Stimulated activated CD4-positive, alpha-beta T cell treated with anti-CD3 and anti-CD28 coated beads, Interleukin-12 subunit alpha, Interleukin-12 subunit beta, amount 100 ng/mL, for 4 hours (primary cell): ENCODE measurements around the gene GNG2.

ENCODE experiments used
- DNase-seq: peaks from one replicate; pipeline ENCODE4 v3.0.0-alpha.2; 2020

GNG2 gene

DNA sequence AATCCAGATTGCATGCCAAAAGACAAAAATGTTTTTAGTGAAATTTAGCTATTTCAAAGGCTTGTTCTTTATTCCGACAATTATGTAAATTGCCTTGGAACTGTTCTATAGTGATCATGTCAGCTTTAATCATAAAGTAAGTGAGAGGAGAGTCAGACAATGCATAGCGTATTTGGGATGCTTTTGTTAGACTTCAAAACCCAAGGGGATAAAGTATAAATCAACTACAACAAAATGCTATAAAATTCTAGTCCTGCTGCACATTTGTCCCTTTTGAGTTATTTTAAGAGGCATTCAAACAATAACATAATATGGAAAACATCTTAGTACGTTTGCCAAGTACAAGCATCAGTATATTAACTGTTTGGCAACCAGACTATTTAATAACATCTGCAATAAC is 140.3 kb downstream of the GNG2 start:
- DNase-seq = no peak

GRCh38 chr14:52002542-52002941 is 142.1 kb downstream of the GNG2 start:
- DNase-seq = no peak

GRCh38 chr14:52003324-52003723 is 142.9 kb downstream of the GNG2 start:
- no peak for DNase-seq

DNA sequence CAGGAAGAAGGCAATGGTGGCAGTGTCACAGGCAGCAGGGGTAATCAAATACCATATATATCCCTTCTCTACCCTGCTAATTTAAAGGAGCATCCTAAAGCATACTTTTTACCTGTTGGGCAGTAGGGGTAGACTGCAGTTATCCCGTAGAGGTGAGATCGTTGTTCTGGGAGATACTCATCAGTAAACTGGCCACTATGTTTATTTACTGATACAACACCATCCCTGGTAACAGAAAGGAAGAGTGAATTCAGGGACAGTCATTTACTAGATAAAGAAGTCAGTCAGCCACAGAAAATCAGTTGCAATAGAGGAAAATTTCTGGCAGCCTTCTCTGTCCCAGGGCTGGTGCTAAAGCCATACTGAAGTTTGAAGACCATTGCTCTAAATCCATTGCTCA is 145.2 kb downstream of the GNG2 start:
- DNase-seq = no peak

DNA sequence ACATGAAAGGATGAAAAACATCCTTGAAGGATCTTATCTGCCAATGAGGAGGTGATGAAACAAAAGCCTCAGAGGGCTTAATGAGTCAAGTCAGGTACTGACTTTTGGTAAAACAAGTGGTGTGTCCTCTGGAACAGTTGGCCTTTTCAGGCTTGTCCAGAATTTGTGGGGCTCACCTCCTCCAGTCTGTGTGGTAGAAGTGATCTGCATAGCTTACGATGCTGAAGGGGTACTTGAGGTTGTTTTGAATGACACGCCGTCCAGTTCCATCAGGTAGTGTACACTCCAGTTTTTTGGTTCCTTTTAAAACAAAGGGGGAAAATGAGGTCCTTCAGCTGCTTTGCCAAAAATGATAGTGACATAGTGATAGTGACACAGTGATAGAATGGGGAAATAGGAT is 145.9 kb downstream of the GNG2 start:
- no peak for DNase-seq

GRCh38 chr14:52007211-52007610 is 146.8 kb downstream of the GNG2 start:
- no peak for DNase-seq

GRCh38 chr14:52007637-52008036 is 147.2 kb downstream of the GNG2 start:
- DNase-seq = no peak

- DNase-seq = no peak
These were observed 147.7 kb downstream of the GNG2 start for GRCh38 chr14:52008136-52008535.

DNA sequence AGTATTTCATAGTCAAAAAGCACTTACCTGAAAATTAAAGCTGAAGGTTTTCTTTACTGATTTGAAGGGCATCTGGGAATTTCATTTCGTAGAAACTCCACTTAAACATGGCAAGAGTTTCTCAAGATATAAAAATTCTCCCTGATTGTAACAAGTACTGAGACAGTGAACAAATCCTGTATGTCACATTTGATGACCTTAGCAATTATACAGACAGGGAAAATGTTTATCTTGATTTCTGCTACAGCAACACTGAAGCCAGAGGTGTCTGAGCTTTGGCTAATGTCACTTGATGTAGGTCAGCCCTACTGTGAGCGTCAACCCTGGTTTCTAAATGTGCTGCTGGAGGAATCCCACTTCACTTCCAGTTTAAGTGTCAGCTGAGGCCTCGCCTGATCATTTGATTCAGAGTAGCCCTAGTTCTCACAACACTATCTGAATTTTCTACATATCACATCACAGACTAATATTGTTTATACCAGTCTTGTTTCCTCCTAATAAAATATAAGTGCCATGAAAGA is 149.8 kb downstream of the GNG2 start:
- DNase-seq = no peak

DNA sequence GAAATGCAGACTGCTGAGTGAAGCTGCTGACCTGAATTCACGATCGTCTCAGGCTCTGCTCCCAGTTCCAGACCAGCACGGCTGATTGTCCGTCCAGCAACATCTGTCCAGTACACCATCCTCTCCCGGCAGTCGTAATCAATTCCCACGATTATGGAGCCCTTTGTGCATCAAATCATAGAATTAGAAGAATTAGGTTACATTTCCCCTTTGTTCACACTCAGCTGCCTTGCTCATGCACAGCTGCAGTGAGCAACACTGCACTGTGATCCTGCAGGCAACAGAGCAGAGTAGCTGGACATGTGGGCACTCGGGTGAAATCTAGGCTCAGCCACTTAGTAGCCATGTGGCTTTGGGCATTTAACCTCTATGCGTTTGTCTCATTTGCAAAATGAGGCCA is 151.1 kb downstream of the GNG2 start:
- no peak for DNase-seq

DNA sequence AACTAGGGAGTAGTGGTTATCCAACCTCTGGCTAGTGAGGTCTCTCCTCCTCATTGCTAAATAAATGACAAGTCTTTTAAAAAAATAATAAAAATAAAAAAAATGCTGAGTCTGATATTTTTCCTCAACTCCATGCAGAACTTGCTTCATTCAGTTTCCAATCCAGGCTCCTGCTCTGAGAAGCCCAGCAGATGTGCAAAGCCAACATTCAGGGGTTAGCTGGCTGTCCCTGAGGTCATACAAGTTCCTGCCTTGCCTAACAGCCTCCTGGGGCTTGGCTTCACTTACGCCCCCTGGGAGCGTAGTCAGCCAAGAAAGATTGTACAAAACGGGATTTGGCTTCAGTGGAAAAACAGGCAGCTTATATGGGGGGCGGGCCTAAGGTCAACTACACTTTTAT is 152.2 kb downstream of the GNG2 start:
- no peak for DNase-seq

- DNase-seq = peak; percentile 11
These were observed 153.7 kb downstream of the GNG2 start for GRCh38 chr14:52013984-52014600.

DNA sequence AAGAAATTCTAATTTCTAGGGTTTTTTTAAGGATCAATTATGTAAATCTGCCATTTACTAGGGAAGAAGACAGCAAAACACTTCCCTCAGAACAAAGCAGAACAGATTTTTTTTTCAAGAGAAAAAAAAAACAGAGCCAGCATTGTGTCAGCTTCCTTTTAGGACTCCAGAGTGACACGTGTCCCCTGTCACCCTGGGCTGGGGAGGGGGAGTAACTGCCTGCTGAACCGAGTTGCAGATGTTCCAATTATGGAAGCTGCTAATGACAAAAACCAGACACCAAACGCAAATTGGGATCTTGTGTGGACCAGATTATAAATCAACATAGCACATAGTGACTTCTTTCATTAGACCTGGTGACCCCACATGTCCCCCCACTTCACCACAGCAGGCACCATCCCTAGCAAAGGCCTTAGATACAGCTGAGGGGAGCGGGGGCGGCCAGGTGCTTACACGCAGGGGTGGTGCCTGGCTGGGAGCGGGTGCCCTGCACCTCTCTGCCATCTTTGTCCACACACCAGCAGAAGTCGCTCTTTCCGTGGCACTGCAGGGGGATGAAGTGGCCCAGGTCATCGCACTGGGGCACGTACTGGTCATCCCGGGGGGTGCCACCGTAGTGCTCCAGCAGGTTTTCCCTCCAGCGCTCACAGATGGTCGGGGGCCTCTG is 154.3 kb downstream of the GNG2 start:
- no peak for DNase-seq

DNA sequence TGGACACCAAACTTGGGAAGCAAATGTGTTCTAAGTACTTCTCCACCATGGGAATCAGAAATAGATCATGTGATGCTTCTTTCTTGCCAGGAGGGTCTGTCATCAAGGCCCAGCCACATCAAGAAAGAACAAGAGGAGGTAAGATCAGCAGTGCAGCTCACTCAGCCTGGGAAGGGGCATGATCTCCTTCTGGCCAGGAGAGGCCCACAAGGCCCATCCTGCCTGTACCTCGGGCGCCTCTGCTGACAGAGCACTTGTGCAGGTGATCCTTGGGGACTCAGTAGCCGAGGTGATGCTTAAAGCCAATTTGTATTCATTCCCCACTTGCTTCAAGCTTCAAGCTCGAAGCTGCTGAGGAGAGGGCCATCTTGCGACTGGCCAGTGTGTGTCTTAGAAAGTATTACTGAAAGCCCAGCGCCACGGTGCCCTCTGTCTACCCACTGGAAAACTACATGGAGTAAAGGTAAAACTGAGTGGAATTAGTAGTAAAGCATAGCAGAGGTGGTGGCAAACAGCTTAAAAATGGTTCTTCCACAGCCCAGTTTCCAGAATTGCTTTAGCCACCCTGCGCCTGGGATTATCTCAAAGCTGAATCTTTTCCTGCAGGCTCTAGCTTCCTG is 155.1 kb downstream of the GNG2 start:
- no peak for DNase-seq

GRCh38 chr14:52018252-52018651 is 157.8 kb downstream of the GNG2 start:
- DNase-seq = no peak

- no peak for DNase-seq
These were observed 158.6 kb downstream of the GNG2 start for GRCh38 chr14:52018970-52019369.
